GM08714 (cell line): ENCODE data around the gene CPVL.

Experiments used
- H3K4me3 ChIP-seq: fragments of 200-500 bp; sonication (Bioruptor generic); 2 replicates; pipeline ENCODE4 v1.5.1; 2014; ENCODE audit warnings: mild to moderate bottlenecking, low read length, inconsistent platforms
- ZNF274 ChIP-seq: IDR thresholded peaks from 2 replicates; pipeline ENCODE4 v1.6.1; 2012; ENCODE audit warnings: mild to moderate bottlenecking, low read depth, low read length

CPVL gene

DNA sequence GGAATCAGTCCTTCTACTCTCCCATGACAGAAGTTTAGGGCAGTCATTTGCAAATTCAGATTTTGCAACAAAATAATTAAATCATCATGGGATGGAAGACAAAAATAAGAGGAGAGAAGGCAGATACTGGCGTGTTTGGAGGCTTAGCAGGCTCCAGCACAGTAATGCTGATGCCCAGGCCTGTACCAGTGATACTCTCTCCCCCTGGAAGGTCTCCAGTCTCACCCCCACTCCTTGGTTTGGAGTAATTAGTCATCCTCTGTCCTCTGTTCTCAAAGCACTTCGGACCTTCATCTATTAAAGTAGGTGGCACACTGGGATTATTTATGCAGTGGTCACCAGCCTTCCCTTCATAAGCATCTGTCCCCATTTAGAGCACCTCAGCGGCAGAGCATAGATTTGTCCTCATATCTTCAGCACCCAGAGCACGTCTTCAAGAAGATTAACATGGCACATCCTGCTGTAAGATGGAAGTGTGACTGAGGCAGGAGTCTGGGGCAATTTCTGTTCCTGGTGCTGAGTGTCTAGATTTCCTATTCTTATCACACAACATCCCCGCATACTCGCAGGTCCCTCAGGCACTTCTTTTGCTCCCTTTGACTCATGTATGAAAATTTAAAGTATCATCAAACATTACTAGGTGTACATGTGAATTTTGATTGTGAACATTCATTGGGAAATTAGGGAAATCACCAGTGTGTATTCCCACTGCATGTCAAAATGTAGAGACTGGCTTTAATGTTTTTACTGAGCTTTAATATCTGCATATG, 156.9 kb downstream of the CPVL start:
- no peak for TF ChIP-seq ZNF274

DNA sequence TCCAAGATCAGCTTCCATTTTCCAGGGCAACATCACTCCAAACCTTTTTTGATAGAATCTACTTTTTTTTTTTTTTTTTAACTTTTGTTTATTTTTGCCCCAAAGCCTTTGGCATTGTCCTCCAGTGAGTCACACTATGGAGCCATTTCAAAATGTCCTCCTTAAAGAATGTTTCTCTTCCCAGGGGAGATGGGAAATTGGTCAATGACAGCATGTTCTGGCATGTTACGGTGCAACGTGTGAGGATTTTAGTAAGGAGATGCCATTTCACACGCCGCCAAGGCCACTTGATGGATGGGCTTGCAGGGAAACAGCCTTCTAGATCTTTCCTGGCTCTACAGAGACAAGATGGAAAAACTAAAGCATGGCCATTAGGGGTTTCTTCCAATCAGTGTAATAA, 157.5 kb downstream of the CPVL start:
- TF ChIP-seq ZNF274: no peak

More for the DNA sequence above, 156.9 kb downstream of the CPVL start:
- no peak overlapping the region for H3K4me3 ChIP-seq

GRCh38 chr7:28988091-28988490, 158.2 kb downstream of the CPVL start:
- TF ChIP-seq ZNF274: no peak
- no peak overlapping the region for H3K4me3 ChIP-seq

More for the DNA sequence above, 157.5 kb downstream of the CPVL start:
- H3K4me3 ChIP-seq: no peak overlapping the region

DNA sequence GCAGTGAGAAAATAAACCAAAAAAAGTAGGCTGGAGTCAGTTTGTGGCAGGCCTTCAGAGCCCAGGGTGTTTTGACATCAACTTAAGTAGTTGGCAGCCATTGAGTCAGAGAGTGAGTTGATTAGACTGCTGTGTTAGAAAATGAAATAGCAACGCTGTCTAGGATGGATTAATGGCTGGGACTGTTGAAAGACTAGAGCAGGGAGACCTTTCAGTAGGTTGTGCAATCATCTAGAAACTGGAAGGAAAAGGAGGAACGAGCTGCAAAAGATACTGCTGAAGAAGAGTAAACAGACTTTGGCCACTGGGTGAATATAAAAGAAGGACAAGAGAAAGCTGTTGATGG, 159.6 kb downstream of the CPVL start:
- no peak for TF ChIP-seq ZNF274
- H3K4me3 ChIP-seq: no peak overlapping the region

DNA sequence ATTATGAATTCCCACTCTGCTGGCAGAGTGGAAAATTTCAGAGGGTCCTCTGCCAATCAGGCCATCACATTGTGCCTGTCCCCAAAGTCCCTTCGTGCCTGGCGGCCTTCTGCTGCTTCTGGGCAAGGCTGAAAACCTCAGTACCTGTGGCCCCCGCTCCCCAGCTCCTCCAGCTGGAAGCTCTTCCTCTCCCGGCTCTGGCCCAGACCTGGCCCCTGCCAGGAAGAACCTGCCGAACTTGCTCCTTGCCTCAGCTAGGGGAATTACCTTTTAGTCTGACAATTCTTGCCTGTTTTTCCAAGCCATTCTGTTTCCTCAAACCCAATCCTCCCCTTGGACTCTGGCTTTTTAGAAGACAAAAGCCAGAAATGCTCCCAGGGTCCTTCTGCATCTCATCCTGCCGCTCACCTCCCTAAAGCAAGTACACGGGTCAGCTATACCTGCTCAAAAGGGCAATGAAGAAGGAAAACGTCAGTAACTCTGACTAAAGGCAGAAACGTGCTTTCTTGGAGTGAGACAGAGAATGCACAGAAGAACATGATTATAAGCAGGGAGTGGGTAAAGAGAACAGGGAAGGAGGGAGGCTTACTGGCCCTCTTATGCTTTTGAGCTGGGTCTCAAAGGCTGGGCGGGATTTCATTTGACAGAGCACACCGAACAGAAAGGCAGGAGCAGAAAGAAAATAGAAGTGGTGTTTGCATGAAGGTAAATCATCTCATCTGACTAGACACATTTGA, 160.1 kb downstream of the CPVL start:
- no peak overlapping the region for H3K4me3 ChIP-seq
- no peak for TF ChIP-seq ZNF274

DNA sequence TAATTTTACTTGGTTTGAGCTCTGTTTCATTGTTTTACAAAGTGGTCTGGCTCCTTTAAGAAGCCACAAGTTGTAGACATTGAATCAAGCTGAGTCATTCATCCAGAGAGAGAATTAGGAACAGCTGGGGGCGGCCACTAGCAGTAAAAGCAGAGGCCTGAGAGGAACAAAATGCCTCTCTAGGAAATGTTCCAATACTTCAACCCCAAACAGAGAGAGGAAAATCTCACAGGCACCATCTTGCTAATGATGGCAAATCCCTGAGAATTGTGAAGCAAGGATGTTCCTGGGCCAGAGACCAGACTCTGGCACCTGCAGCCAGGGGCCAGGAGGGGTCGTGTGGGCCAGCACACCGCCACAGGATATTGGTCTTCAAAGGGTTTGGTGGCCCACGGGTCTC, 161.7 kb downstream of the CPVL start:
- no peak for TF ChIP-seq ZNF274
- no peak overlapping the region for H3K4me3 ChIP-seq

DNA sequence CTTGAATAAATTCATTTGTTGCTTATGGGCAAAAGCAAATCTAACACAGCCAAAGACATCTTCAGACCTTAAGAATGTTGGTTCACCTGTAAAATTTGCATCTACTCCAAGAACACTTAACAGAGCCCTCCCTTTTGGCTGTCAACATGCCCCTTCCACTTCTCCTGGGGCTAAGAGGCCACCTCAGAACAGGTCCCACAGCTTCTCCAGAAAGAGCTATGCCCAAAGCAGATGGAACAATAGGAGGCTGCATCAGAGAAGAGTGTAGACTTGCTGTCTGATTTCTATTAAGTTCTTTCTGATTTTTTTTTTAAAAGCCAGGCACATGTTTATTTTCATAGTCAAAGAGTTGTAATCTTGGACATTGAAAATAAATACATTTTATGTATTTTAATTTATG, 162.1 kb downstream of the CPVL start:
- TF ChIP-seq ZNF274: no peak
- H3K4me3 ChIP-seq: no peak overlapping the region

DNA sequence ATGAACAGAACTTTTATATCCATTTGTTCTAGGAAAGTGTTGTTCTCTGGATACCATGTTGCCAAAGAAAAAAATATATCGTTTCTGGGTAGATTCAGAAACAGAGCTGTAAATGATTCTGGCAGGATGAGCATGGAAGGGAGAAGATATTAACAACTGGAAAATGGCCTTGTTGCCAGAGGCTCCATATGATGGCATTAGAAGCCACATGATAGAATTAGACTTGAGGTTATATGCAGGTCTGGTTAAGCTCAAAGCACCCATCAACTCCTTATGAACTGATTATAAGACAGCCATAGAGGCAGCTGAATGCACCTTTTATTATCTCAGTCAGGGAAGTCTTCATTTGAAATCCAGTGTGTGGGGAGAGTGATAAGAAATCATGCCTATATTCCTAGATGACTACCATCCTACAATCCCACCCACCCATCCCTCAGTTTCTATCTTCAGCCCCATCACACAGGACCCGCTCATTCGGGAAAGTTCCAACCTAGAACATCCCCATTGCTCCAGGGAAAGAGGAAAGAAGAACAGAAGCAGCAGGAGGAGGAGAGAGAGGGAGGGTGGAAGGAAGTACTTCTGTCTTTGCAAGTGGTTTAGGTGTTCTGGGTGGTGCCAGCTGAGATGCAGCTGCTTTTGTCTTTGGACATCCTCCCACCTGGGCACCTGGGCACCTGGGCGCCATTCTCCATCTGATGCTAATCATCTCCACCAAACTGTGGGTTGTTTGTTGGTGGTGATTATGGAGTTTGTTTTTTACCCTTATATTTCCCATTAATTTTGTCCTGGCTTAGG, 162.7 kb downstream of the CPVL start:
- H3K4me3 ChIP-seq: no peak overlapping the region
- no peak for TF ChIP-seq ZNF274

GRCh38 chr7:28981161-28981465, 165.2 kb downstream of the CPVL start:
- H3K4me3 ChIP-seq: no peak overlapping the region
- no peak for TF ChIP-seq ZNF274

GRCh38 chr7:28980451-28981160, 165.7 kb downstream of the CPVL start:
- no peak overlapping the region for H3K4me3 ChIP-seq
- no peak for TF ChIP-seq ZNF274

GRCh38 chr7:28979776-28980175, 166.6 kb downstream of the CPVL start:
- H3K4me3 ChIP-seq: no peak overlapping the region
- no peak for TF ChIP-seq ZNF274

DNA sequence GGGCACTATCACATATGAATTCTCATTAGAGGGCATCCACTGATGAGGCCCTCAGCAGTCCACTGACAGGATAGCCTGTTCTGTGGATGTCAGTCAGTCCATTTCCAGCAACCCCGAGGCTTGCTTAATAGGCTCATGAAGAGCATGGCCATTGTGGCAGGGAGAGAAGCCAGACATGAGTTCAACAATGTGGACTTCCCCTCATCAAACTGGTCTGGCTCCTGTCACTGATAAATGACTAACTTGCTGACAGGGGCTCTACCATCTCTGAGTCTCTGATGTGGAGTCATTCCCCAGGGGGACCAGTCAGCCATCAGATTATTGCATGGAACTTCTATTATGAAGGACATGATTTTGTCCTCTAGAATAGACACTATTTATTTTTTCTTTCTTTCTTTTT, 168.5 kb downstream of the CPVL start:
- no peak for TF ChIP-seq ZNF274

GRCh38 chr7:28976022-28976421, 170.3 kb downstream of the CPVL start:
- H3K4me3 ChIP-seq: no peak overlapping the region
- no peak for TF ChIP-seq ZNF274

More for the DNA sequence above, 168.5 kb downstream of the CPVL start:
- H3K4me3 ChIP-seq: no peak overlapping the region

DNA sequence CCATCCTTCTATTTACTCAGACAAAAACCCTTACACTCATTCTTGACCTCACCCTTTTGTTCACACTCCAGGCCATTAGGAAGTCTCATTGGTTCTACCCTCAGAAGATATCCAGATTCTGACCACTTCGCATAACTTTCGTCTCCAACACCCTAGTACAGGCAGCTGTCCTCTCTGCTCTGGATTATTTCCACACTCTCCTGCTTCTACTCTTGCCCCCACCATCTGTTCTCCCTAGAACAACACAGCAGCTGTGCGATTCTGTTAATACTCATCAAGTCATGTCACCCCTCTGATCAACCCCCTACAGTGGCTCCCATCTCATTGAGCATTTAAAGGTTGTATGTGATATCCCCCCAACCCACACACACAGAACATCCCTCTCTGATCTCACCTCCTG, 172.7 kb downstream of the CPVL start:
- TF ChIP-seq ZNF274: no peak
- no peak overlapping the region for H3K4me3 ChIP-seq
